ENCODE results near the gene TARBP1. TPM values are rescaled to one million over a fixed set of nuclear protein-coding genes. Genes with fewer than 3 reads are reported as not detected.

Gene TARBP1
- total and polyA plus RNA-seq, 2 of the 8 experiments (the other 6 are each of a cell fraction or from before 2014, with no cell fraction given) = 21.9 to 32.3 TPM

GRCh38 chr1:234509457-234510328 lies 30.7 kb upstream of the TARBP1 start:
- WGBS, 2 experiments (ENCODE audit: extremely low coverage in 1 of 2, insufficient coverage in 1 of 2, insufficient read length in 1 of 2, insufficient replicate concordance in 2 of 2, low coverage in 1 of 2, low lambda C conversion rate in 2 of 2, missing lambda C conversion rate in 1 of 2) = 69% methylated on average over 9 of the region's 9 CpGs; no CpG with 5 or more reads in 1 of the 2 experiments
- H3K56ac ChIP-seq (replicated peaks; ENCODE audit: insufficient read length, low read depth, low read length) = no peak overlapping the region
- no peak overlapping the region for H3K23ac ChIP-seq (ENCODE audit: insufficient read length)
- H2AK5ac ChIP-seq (ENCODE audit: low read depth, low read length) = no peak overlapping the region
- H3K9ac ChIP-seq (replicated peaks in 1 of 4; ENCODE audit: extremely low read depth in 1 of 4, low read depth in 3 of 4, low read length in 3 of 4) = no peak overlapping the region
- no peaks in the 10 kb centered on the region for H3K79me2 ChIP-seq (ENCODE audit: control insufficient read depth in 1 of 2, insufficient read depth in 2 of 2, low read length in 2 of 2)
- H4K91ac ChIP-seq (replicated peaks; ENCODE audit: insufficient read length, low read length) = peak overlapping the region; percentile 91
- no peaks in the 10 kb centered on the region for H3K27me3 ChIP-seq (replicated peaks in 1 of 4; ENCODE audit: control insufficient read depth in 3 of 4, extremely low read depth in 1 of 4, insufficient read depth in 3 of 4, low read length in 3 of 4)
- H3K18ac ChIP-seq (ENCODE audit: extremely low read depth, low read length) = peak overlapping the region; percentile 71
- H2BK5ac ChIP-seq (ENCODE audit: low read depth, low read length) = peak overlapping the region; percentile 66; the same call in 1 of the 2 replicates
- no peaks in the 10 kb centered on the region for H3K36me3 ChIP-seq (ENCODE audit: control insufficient read depth in 2 of 4, insufficient read depth in 4 of 4, low read length in 3 of 4)
- H3K27ac ChIP-seq (ENCODE audit: low read depth, low read length) = no peak overlapping the region
- no peak overlapping the region for H3K4me3 ChIP-seq (ENCODE audit: extremely low read depth in 1 of 4, insufficient read depth in 2 of 4, low read depth in 3 of 4, low read length in 4 of 4)
- H4K20me1 ChIP-seq (replicated peaks in 1 of 2; ENCODE audit: control insufficient read depth in 1 of 2, insufficient read depth in 2 of 2, low read length in 2 of 2) = no peaks in the 10 kb centered on the region
- H3K14ac ChIP-seq (ENCODE audit: insufficient read length) = no peak overlapping the region
- no peak overlapping the region for H4K8ac ChIP-seq (ENCODE audit: extremely low read depth, insufficient read depth, low read length)
- H3K4me2 ChIP-seq (ENCODE audit: insufficient read depth in 1 of 2, low read depth in 2 of 2, low read length in 2 of 2) = peak overlapping the region; percentile 6 to 27; a peak in 1 of 4 replicates
- peak overlapping the region; percentile 85; the same call in 1 of the 2 replicates for H2BK12ac ChIP-seq (ENCODE audit: low read depth, low read length)
- no peaks in the 10 kb centered on the region for H3K9me3 ChIP-seq (ENCODE audit: insufficient read depth in 2 of 2, low read depth in 1 of 2, low read length in 1 of 2)
- no peak overlapping the region for H2BK20ac ChIP-seq (ENCODE audit: low read length)
- H2BK15ac ChIP-seq (ENCODE audit: low read length) = no peak overlapping the region
- H4K5ac ChIP-seq (ENCODE audit: insufficient read length, low read depth, low read length) = no peak overlapping the region
- TF ChIP-seq, protein P1, sequence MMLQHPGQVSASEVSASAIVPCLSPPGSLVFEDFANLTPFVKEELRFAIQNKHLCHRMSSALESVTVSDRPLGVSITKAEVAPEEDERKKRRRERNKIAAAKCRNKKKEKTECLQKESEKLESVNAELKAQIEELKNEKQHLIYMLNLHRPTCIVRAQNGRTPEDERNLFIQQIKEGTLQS (IDR thresholded peaks at IDR 0.05; ENCODE audit: insufficient read depth, low read depth, low read length) = 0 out of 2 replicates have a peak, but pooled peaks have one; percentile 8
- no peak for TF ChIP-seq CHD1 (IDR thresholded peaks at IDR 0.05; ENCODE audit: low read depth, low read length)
- H2BK120ac ChIP-seq (replicated peaks; ENCODE audit: low read depth, low read length) = peak overlapping the region; percentile 18
- no peak overlapping the region for H2AFZ ChIP-seq (ENCODE audit: low read length)
- CTCF ChIA-PET (ENCODE audit: partially characterized antibody) = interaction anchor here (0.8 to 3.1 kb wide), 7 partner anchors 10 to 595 kb away, joined by 3 to 19 read pairs (median 4); no protein-coding TSS in a partner anchor
- DNase-seq (ENCODE audit: low read depth in 1 of 2, low spot score in 2 of 2) (no peak), FAIRE-seq (no peak)
- H3K4me1 ChIP-seq (replicated peaks in 1 of 4; ENCODE audit: control insufficient read depth in 3 of 4, insufficient read depth in 4 of 4, low read length in 3 of 4) = peaks cover 2 to 15% (median 9%) of the 10 kb centered on the region in 4 experiments; a peak in 5 of 7 replicates
- no peaks in the 10 kb centered on the region; the same call in 1 of the 2 replicates for H3K23me2 ChIP-seq (ENCODE audit: low read depth, low read length)
- no peaks in the 10 kb centered on the region for H3K79me1 ChIP-seq (ENCODE audit: low read depth, low read length)
- no peak overlapping the region for H3K4ac ChIP-seq (replicated peaks; ENCODE audit: insufficient read length, low read depth, low read length)
- POLR2A ChIA-PET (ENCODE audit: partially characterized antibody) = interaction anchor here (0.9 to 1.0 kb wide), 2 partner anchors 9 to 89 kb away, joined by 3 to 7 read pairs; no protein-coding TSS in a partner anchor
